ENCODE measurements around the gene PDGFA. TPM values are rescaled to one million over a fixed set of nuclear protein-coding genes. Genes with fewer than 3 reads are reported as not detected.

PDGFA gene
- total RNA-seq, 1 donor from 2014 or later: 31.2 TPM

GRCh38 chr7:545470-545869 is 25.8 kb upstream of the PDGFA start:
- Histone ChIP-seq H3K27me3 (no peaks in the 10 kb centered on the region), H3K9me3 (no peaks in the 10 kb centered on the region), H3K4me3 (no peak overlapping the region), H3K36me3 (no peaks in the 10 kb centered on the region), H3K27ac (no peak overlapping the region), H3K4me1 (peaks cover 13% of the 10 kb centered on the region)
- TF ChIP-seq, protein P1, sequence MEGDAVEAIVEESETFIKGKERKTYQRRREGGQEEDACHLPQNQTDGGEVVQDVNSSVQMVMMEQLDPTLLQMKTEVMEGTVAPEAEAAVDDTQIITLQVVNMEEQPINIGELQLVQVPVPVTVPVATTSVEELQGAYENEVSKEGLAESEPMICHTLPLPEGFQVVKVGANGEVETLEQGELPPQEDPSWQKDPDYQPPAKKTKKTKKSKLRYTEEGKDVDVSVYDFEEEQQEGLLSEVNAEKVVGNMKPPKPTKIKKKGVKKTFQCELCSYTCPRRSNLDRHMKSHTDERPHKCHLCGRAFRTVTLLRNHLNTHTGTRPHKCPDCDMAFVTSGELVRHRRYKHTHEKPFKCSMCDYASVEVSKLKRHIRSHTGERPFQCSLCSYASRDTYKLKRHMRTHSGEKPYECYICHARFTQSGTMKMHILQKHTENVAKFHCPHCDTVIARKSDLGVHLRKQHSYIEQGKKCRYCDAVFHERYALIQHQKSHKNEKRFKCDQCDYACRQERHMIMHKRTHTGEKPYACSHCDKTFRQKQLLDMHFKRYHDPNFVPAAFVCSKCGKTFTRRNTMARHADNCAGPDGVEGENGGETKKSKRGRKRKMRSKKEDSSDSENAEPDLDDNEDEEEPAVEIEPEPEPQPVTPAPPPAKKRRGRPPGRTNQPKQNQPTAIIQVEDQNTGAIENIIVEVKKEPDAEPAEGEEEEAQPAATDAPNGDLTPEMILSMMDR (IDR thresholded peaks at IDR 0.05): no peak
- TF ChIP-seq POLR2A (IDR thresholded peaks at IDR 0.05): no peak
- TF ChIP-seq POLR2AphosphoS5 (IDR thresholded peaks at IDR 0.05; ENCODE audit: insufficient read depth in 1 of 2, low read depth in 1 of 2): no peak
- intact Hi-C loops (cut with DNase I): no loop called here
- DNase-seq (ENCODE audit: extremely low spot score in 2 of 2): no peak

DNA sequence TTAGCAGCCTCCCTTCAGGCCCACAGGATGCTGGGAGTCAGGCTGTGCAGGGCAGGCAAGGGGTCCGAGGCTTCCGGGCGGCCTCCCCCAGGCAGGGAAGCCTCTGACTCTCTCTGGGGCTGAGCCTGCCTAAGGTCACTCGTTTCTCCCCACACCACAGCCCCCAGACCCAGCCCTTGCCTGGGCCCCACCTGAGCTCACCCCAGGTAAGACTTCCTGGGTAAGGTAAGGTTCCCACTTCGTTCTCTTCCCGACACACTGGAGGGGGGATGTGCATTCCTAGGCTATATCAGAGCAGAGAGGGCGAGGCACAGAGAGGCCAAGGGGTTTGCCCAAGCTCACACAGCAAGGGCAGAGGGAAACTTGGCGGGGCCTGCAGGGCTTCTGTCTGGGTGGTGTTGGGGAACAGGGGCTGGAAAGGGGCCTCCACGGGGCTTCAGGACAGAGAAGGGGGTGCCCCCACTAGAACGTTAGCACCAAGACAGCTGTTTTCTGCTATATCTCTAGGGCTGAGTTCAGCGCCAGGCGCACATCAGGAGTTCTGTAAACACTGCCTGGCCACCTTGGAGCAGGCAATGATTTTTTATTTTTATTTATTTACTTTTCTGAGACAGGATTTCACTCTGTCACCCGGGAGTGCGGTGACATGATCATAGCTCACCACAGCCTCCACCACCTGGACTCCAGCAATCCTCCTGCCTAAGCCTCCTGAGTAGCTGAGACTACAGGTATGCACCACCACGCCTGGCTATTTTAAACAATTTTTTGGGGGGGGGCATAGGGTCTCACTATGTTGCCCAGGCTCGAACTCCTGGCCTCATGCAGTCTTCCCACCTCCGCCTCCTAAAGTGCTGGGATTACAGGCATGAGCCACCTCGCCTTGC is 24.9 kb upstream of the PDGFA start:
- H3K4me1 ChIP-seq: peaks cover 13% of the 10 kb centered on the region
- TF ChIP-seq POLR2A (IDR thresholded peaks at IDR 0.05): no peak
- TF ChIP-seq, protein P1 (IDR thresholded peaks at IDR 0.05): no peak
- no peak for TF ChIP-seq POLR2AphosphoS5 (IDR thresholded peaks at IDR 0.05; ENCODE audit: insufficient read depth in 1 of 2, low read depth in 1 of 2)
- H3K27me3 ChIP-seq: no peaks in the 10 kb centered on the region
- H3K4me3 ChIP-seq: no peak overlapping the region
- no peaks in the 10 kb centered on the region for H3K36me3 ChIP-seq
- intact Hi-C loops (cut with DNase I): no loop called here
- no peak for DNase-seq (ENCODE audit: extremely low spot score in 2 of 2)
- no peak overlapping the region for H3K27ac ChIP-seq
- H3K9me3 ChIP-seq: no peaks in the 10 kb centered on the region

DNA sequence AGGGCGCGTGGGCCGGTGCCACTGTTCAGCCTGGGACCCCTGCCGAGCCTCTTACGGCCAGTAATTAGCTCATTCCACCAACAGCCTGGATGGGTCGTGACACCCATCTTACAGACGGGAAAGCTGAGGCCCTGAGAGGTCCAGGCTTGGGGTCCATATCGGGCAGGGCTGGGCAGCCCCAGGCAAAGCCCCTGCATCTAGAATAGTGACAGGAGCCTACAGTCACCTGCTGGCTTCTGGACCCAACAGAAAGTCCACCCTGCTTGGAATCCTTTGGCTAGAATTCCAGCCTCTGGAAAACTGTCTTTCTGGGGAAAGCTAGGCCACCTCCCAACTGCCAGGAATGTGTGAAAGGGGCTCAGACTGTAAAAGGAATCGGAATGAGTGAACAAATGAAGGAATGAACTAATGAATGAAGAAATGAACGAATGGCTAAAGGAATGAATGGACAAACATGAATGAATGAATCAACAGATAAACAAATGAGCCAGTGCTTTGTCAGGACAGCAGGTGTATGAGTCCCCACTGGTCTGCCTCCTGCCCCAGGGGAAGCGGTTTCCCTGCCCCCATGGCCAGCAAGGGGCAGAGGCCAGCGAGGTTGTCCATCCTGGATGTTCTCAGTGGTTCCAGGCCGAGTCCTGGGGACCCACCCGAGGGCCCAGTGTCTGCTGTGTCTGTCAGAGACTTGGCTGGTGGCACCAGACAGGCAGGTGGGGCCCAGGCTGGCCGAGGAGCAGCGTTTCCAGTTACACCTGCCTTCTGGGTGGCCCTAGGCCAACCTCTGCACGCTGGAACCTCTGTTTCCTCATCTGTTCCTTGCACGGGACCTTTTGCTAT is 24.1 kb upstream of the PDGFA start:
- no peaks in the 10 kb centered on the region for H3K9me3 ChIP-seq
- H3K4me1 ChIP-seq: peaks cover 21% of the 10 kb centered on the region
- peak overlapping the region; percentile 66 for H3K27ac ChIP-seq
- no peak for DNase-seq (ENCODE audit: extremely low spot score in 2 of 2)
- no peaks in the 10 kb centered on the region for H3K27me3 ChIP-seq
- no peak for TF ChIP-seq POLR2A (IDR thresholded peaks at IDR 0.05)
- TF ChIP-seq, protein P1 (IDR thresholded peaks at IDR 0.05): no peak
- no peak overlapping the region for H3K4me3 ChIP-seq
- H3K36me3 ChIP-seq: no peaks in the 10 kb centered on the region
- intact Hi-C loops (cut with DNase I): no loop called here

DNA sequence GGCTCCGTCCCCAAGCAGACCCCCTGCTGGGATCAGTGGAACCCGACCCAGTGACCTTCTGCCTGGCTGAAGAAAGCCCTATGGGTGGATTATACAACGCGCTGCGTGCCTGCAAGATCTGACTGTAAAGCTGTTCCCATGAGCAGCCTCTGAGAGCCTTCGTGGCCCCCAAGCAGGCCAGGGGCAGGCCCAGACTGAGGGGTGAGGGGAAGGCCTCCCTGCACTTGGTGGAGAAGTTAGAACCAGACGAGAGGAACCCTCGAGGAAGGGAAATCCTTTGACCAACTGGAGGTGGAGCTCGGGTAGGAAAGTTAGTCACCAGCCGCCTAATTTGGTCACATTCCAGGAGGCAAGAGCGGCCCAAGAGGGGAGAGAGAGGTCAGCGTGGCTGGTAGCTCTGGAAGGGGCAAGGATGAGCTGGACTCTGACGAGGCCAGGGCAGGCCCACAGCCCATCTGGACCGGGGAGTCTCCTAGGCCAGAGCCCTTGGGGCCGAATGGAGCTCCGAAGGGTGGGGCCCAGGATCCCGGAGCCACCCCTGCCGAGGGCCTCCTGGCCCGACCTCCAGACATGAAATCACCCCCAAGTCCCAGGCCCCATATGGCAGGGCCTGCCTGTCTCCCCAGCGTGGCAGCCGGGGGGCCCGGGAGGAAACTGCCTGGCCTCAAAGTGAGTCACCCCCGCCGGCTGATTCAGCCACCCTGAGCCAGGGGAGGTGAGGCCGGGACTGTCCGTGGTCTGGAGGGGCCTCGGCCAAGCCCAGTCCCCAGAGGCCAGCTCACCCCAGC is 23.3 kb upstream of the PDGFA start:
- no peaks in the 10 kb centered on the region for H3K36me3 ChIP-seq
- peaks cover 29% of the 10 kb centered on the region for H3K4me1 ChIP-seq
- H3K27me3 ChIP-seq: no peaks in the 10 kb centered on the region
- no peaks in the 10 kb centered on the region for H3K9me3 ChIP-seq
- H3K27ac ChIP-seq: peak overlapping the region; percentile 66
- intact Hi-C loops (cut with DNase I): no loop called here
- H3K4me3 ChIP-seq: no peak overlapping the region
- no peak for DNase-seq (ENCODE audit: extremely low spot score in 2 of 2)
- peak in 1 of 2 donors; percentile 57 for TF ChIP-seq POLR2AphosphoS5 (IDR thresholded peaks at IDR 0.05; ENCODE audit: insufficient read depth in 1 of 2, low read depth in 1 of 2)
- TF ChIP-seq POLR2A (IDR thresholded peaks at IDR 0.05): no peak

- Histone ChIP-seq H3K27ac (peak overlapping the region; percentile 66), H3K36me3 (no peaks in the 10 kb centered on the region), H3K4me1 (peaks cover 34% of the 10 kb centered on the region), H3K9me3 (no peaks in the 10 kb centered on the region), H3K27me3 (no peaks in the 10 kb centered on the region), H3K4me3 (no peak overlapping the region)
- no peak for DNase-seq (ENCODE audit: extremely low spot score in 2 of 2)
- TF ChIP-seq, protein P1 (IDR thresholded peaks at IDR 0.05): no peak
- TF ChIP-seq POLR2AphosphoS5 (IDR thresholded peaks at IDR 0.05; ENCODE audit: insufficient read depth in 1 of 2, low read depth in 1 of 2) (no peak), POLR2A (IDR thresholded peaks at IDR 0.05) (no peak)
- intact Hi-C loops (cut with DNase I): no loop called here
Observed at GRCh38 chr7:542131-542712, 22.6 kb upstream of the PDGFA start.
